Activated CD8-positive, alpha-beta memory T cell treated with anti-CD3 and anti-CD28 coated beads for 24 hours (primary cell): ENCODE measurements around the gene CNN3.

ENCODE experiments used
- DNase-seq: peaks from one replicate; pipeline ENCODE4 v3.0.0-alpha.2; 2020

Gene CNN3

GRCh38 chr1:94854458-94855306, 72.2 kb downstream of the CNN3 start:
- DNase-seq = peak; percentile 86

DNA sequence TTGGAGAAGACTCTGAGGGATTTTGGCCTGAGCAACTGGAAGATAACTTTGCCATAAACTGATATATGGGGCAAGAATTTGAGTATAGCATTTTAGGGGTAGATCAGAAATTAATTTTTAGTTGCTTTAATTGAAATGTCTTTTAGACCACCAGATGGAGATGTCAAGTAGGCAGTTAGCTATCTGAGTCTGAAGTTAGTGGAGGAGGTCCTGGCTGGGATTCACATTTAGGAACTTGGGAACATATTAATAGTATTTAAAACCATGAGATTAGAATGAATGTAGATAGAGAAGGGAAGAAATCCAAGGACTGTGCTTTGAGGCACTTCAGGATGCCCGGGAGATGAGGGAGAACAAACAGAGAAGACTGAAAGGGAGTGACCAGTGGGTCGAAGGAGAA, 74.1 kb downstream of the CNN3 start:
- no peak for DNase-seq

DNA sequence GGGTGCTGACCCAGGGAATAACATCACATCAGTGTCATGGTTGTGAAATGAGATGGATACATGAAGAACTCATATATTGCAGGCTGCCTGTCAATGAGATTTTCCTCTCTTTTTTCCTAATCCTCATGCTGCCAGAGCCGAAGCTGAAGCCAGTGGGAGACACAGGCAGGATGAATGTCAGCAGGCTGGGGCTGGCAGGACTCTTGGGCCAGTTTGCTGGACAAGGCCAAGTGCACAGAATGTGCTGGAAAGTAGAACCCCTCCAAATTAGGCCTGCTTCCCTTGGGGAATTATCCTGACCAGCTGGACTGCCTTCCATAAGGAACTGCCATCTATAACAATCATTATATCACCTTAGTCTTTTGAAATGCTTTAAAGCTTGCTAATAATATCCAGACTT, 75.3 kb downstream of the CNN3 start:
- no peak for DNase-seq
